Smooth muscle cell of the brain vasculature (primary cell): Measurements from ENCODE around the gene KLHL12.

Experiments used
- DNase-seq: peaks from one replicate; pipeline ENCODE4 v3.0.0-alpha.2; 2012; ENCODE audit warnings: low read depth, low spot score

Gene KLHL12

DNA sequence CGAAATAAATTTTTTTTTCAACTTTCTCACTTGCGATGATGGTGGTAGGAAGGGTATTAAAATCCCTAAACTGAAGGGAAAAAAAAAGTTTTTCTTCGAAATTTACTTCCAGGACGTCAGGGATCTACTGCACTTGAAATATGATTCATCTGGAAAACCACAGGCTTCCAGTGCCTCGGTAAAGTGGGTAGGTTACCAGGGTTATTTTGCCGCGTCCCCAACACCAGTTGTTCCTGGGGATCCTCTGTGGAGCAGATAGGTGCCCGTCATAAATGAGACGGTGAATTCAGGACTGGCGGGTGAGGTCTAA lies 38.9 kb downstream of the KLHL12 start:
- peak; percentile 1 for DNase-seq

DNA sequence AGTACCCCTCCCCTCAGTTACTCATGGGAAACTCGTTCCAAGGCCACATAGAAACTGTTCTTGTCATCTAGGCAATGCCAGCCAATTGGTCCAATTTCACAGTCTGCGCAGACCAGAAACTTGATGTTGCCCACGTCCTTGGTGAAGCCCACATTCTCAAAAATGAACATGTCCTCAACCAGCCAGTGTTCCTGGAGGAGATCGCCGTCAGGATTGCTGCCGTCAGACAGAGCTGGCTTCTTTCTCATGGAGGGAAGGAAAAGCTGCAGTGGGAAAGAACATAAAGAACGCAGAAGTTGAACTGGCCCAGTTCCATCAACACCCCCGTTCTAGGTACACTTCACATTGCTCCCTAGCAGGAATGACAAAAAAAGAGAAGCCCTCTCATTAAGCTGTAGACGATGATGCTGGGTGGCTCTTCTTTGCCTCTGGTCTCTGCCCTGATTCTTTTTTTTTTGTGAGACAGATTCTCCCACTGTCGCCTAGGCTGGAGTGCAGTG lies 46.0 kb downstream of the KLHL12 start:
- DNase-seq: no peak

DNA sequence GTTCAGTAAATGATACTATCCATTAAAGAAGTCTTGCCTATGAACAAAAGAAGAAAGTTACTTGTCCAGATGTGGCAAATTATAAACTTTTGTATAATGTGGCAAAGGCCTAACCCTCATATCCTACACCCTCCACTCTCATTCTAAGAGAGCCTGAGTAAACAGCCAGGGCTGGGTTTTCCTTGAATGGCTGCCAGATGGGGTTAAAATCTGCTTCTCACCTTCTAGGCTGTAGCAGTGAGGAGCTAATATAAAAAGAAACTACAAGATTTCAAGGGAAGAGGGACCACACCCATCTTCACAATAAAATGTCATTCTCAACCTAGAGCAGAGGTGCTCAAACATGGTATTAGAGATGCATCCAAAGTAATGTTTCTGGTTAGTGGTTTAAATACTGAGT lies 47.0 kb downstream of the KLHL12 start:
- DNase-seq: no peak

DNA sequence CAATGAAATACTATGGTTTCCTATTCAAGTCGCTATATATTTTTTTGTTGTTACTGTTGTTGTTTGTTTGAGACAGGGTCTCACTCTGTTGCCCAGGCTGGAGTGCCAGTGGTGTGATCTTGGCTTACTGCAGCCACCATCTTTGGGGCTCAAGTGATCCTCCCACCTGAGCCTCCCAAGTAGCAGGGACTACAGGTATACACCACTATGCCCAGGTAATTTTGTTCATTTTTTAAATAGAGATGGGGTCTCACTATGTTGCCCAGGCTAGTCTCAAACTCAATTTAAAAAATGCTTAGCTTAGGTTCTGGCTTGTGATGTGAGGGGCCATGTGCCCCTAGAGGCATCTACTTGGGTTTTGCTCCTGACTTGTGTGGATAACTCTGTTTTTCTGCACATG lies 47.9 kb downstream of the KLHL12 start:
- no peak for DNase-seq

DNA sequence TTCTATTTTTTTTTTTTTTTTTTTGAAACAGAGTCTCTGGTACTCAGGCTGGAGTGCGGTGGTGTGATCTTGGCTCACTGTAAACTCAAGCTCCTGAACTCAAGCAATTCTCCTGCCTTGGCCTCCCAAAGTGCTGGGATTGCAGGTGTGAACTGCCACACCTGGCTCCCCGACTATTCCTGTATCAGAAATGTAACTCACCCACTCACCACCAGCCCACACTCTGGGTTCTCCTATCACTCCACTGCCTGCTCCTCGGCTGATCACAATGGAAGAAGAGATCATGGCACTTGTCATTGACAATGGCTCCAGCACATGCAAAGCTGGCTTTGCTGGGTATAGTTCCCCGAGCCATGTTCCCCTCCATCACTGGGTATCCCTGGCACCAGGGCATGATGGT lies 54.0 kb downstream of the KLHL12 start:
- no peak for DNase-seq

DNA sequence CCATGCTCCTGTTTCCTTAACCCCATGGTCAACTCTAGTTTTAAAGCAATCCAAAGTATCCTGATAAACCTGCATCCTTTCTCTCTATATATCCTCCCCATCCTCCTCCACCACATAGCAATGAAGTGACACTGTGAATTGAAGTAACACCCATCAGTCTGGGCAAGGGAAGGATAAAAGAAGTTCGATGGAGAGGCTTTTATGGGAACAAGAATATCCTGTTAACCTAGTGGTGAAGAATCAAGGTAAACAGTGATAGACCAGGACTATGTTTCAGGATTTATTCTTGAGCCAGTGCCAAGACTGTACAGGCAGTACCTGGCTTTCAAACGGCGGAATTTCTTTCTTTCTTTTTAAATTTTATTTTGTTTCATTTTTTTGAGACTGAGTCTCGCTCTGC lies 55.7 kb downstream of the KLHL12 start:
- no peak for DNase-seq

DNA sequence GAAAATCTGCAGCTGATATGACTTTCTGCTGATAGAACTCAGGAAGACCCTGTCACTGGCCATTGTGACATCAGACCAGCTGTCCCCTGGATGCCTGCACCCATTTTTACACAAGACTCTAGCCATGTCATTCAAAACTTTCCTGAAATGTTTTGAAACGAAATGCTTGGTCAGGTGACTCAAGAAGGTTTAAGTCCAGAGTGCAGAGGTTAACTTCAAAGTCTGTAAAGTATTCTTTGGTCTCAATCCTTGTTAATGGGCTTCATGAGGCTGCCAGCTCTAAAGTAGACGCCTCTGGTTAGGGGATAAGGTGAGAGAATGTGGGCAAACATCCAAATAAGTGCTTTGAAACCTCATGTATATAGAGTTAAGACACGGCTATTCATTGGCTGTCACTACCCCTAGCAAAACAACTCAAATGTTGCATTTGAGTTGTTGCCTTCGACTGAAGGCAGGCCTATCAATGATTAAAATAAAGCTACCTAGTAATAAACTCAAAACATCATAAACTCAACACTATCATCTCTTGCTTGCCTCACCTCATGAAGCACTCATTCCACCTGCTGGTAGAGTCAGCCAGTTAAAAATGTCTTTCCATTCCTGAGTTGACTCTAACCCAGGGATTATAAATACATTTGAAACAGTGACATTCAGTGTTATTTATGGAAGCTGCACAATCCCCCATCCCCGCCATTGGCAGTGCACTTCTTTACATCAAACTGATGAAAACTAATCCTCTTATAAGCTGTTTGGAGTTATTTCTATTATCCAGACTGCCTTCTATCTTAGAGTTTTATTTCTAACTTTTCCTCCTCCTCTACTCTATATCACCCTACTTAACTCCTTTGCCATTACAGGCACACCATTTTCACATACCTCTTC lies 64.1 kb downstream of the KLHL12 start:
- DNase-seq: no peak

DNA sequence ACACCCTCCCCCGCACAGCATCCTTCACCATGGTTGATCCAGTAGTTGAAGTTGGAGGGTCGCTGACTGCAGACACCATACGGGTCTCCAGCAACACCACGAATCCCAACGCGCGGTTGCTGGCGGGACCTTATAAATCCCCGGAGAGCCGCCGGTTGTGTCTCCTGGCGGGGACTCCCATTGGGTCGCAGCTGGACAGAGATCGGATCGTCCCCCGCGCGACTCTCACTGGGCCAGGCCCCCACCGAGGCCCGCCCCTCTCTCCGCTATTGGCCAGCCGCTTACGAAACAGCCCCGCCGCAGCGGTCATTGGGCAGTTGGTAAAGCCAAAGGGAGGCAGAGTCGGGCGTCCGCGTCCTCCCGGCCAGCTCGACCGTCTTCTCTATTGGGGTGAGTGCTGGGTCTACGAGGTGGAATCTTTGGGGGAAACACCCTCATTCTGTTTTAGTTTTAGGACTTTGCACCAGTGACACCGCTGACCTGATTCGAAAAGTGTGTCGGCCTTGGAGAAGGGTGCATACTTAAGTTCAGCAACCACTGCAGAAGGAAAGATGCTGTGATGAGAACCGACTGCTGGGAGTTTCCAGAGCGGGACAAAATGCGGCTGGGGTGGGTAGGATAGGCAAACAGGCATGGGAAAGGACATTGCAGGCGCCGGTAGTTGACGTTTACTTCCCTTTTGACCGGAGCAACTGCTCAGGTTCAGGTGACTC lies 65.5 kb downstream of the KLHL12 start:
- DNase-seq: no peak

DNA sequence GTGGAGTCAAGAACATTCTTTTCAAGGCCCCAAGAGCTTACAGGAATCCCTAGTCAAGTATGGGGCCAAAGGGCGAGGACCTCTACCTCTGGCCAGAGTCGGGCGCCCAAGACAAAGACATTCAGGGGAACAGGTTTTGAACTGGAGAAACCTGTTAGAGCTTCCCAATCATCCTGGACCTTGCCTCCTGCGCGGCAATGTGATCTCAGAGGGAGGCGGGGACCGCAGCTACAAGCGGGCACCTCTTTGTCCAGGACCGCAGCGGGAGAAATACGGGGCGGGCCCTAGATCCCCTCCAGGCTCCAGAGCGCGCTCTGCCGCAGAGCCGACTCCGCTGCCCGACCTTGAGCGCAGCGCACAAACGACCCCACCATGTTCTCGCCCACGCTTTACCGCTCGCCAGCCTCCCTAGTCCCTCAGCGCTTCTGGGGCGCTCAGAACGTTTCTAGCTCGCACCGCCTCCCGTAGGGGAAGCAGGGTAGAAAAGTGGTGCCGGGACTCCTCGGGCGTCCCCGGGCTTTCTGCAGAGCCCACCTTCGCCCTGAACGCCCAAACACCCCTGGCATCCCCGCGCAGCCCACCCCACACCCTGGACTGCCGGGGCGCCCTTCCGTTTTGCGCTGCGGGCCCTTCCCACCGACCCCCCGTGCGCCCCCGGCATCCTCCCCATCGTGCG lies 66.2 kb downstream of the KLHL12 start:
- no peak for DNase-seq

DNA sequence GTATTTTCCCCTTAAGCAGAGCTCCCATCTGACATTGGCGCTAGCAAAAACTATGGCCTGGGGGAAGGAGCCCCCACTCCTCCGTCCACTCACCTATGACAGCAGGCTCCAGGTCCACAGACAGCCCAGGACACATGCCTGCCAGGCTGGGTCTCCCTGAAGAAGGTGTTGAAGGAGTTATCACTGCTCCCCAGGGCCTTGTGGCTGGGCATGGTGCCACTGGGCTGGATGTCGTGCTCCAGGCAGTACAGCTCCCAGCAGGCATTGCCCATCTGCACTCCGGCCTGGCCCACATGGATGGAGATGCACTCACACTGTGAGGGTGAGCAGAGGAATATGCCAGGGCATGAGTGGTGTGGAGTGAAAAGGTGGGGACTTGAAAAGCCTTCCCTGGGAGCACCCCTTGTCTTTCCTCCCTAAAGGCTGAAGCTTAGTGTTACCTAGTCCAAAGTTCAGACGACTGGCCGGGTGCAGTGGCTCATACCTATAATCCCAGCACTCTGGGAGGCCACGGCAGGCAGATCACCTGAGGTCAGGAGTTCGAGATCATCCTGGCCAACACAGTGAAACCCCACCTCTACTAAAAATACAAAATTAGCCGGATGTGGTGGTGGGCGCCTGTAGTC lies 68.1 kb downstream of the KLHL12 start:
- DNase-seq: no peak

DNA sequence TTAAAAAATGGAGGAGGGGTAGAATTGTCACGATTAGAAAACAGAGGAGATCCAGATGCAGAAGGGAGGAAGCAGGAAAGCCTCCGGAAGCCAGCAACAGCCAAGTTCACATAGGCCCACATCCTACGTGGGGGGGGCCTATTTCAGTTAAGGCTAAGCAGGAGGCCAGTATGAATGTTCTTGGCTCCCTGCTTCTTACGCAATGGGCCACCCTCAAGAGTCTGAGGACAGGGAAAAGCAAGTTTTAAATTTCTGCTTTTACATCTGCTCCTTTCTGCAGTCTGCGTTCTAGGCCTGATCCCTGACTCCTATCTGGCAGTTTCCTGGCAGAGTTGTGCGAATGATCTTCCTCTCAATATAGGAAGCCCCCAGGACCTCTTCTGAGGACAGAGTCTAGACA lies 68.7 kb downstream of the KLHL12 start:
- peak; percentile 20 for DNase-seq

DNA sequence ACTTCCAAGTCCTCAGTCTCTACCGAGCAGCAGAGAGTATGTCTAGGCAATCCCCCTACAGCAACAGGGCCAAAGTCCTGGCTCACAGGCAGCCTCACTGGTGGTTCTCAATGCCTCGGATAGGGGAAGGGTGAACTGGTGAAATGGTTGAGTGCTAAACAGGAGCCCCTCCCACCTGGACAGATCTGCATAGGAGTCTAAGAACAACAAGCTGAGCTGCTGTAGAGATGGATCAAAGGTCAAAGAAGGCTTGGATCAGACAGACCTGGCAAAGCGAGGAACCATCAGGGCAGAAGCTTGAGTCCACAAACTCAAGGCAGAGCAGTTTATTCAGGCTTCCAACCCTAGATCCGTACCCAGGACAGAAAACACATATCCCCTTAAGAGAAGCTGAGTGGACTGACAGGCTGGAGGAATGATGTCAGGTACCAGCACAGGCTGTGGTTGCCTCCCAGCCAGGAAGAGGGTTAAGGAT lies 69.9 kb downstream of the KLHL12 start:
- DNase-seq: no peak

DNA sequence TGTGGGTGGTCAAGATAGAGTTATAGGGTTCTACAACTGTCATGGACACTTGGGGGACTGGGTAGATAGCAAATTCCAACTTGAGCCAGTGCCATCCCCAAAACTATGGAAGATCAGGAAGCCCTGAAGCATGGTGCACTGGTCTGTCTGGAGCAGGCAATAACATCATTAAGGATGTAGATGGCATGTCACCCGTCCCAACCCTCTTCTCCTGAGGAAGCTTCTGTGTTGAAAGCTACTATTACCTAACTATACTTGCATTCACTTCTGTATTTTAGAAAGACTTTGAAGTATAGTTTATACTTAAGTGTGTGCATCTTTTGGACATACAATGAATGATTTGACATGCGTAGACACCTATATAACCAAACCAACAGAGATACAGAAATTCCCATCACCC lies 71.0 kb downstream of the KLHL12 start:
- no peak for DNase-seq

DNA sequence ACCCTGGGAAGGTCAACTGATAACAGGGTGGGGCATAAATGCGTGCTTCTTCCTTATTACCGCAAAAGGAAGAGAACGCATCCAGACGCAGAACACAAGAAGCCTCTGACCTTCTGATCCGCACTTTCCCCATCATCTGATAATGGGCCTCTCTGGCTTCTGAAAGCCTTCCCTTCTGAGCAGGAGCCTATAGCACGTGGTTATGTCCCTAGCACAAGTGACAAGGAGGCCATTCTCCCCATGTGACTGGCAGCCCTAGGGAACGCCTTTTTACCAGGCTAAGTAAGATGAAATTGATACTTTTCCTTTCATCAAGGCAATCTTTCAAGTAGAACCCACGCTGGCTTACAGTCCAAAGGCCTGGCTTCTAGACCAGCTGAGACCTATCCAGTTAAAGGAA lies 72.2 kb downstream of the KLHL12 start:
- no peak for DNase-seq

DNA sequence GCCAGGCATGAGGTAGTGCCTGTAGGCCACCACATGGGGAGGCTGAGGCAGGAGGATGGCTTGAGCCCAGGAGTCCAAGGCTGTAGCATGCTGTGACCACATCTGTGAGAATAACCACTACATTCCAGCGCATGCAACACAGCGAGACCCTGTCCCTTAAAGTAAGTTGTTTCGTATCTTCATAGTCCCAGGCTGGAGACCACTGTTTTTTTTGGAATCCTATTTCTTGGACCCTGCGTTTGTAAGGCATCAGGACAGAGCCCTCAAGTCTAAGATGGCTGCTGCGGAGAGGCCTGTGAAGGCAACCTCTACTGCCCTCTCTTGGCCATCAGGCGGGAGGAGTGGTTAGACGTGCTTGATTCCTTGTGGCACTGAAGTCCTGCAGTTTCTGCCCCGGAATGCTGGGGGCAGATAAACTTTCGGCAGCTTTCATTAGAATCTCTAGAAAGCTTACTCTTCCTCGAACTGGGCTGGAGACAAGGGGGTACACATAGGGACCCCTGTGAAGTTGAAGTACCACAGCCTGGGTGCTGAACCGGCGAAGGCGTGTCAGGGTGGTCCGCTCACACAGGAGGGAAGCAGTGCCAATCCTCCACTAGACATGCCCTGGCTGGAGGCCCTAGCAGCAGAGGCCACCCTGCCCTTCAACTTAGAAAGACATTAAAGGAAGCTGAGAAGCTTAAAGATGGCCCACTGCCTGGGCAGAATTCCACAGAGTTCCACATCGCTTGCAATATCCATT lies 74.7 kb downstream of the KLHL12 start:
- no peak for DNase-seq

DNA sequence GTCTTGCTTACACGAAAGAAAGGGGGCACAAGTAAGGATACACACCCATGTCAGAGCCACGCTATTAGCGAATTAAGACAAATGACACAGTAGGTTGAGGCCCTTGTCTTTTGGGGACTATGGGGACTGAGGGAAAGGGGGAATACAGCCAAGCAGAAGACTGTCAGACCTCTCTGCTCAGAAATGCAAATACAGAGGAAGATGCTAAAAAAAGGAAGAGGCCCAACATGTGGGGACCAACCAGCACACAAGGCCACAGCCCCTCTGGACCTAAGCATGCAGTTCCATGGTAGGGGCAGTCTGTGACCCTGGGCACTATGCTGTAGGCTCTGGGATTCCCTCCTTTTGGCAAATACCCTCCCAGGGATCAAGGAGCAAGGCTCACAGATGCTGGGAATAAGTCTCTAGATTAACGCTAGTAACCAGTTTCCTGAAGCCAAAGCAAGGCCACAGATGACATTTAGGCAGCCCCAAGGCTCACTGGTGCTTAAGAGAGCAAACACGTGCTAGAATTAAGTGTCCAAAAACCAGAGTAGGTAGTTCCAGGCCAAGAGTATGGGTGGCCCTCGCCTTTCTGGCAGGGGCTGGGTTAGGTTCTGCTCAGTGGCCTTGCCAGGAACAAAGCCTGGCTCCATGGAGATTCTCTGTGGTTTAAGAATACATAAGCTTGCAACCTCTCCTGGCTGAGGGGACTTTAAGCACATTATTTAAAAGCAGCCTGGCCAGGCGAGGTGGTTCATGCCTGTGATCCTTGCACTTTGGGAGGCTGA lies 76.3 kb downstream of the KLHL12 start:
- DNase-seq: no peak

DNA sequence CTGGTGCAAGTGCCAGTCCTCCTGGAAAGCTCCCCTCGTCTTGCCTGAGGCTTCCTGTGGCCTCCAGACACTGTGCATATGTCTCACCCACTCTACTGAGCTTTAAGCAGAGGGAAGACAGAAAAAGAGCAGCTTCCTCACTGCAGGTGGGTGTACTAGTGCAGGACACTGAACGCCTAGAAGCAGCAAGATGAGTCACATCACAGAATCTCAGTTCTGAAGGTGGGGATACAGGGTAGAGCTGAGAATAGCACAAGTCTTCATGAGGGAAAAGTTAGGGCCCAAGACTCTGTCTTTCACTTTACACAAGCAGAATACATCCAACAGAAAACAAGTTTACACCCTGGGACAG lies 78.9 kb downstream of the KLHL12 start:
- DNase-seq: no peak

DNA sequence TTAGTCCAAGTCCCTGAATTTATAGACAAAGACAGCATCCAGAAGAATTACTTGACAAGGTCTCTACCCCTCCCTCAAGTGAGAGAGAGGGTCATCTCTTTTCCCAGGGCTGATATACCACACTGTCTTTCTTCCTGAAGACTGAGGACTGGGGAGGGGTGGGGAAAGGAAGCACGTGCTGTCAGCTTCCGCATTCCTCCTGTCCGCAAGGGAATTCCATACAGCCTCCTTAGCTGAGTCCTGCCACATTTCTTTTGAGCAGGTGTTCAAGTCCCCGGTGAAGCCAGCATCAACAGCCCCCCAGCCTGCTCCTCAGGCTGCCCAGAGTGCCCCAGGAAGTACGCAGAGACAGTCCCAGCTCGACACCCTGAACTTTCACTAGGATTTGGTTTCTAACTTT lies 82.1 kb downstream of the KLHL12 start:
- DNase-seq: no peak

DNA sequence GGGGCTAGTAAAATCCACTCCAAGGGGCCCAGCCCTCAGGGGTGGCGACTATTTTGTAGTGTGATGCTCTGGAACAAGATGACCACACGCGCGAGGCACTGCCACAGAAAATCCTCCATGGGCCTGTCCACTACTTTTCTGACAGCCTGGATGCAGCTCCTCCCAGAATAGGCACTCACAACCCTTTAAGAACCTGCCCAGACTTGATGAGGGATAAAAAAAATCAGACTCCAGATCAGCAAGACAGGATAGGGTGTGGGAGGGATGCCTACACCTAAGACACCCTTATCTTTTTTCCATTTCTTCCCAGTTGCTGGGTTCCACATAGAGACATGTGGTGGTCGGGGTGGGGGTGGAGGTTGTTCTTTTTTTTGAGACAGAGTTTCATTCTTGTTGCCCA lies 82.8 kb downstream of the KLHL12 start:
- no peak for DNase-seq

DNA sequence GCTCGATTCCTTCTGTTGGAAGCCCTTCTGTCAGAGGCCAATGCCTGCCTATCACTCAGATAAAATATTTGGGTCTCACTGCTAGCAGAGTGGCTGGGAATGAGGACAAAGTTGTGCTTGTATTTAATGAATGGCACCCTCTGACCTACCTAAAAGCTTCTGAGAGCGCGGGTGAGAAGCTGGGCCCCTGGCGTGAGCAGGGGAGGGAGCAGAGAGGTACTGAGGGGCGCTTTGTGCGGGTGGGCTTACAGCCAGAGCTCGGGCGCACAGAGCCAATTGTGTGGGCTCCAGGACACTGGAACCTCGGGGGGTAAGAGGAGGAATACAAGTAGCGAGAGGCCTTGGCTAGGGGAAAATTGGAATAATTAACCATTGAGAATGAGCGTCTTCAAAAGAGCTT lies 84.0 kb downstream of the KLHL12 start:
- DNase-seq: no peak
